Psoas muscle (tissue), 8 donors: ENCODE results near the gene WWOX. TPM values are rescaled to one million over a fixed set of nuclear protein-coding genes. Genes with fewer than 3 reads are reported as not detected.

ENCODE experiments used
- ATAC-seq, 4 donors: fragments of 200-7000 bp; cut with Tn5 transposase; one replicate each; pipeline ENCODE4 v1.9.1; 2020; ENCODE audit warnings: moderate library complexity in 3 of 4, mild to moderate bottlenecking in 2 of 4
- DNase-seq, 2 donors: peaks; one replicate each; pipeline ENCODE4 v3.0.0-alpha.2; 2020
- H3K27ac ChIP-seq: fragments of 200-600 bp; one replicate; pipeline ENCODE4 v1.8.0; 2022
- H3K27me3 ChIP-seq, 3 donors: fragments of 200-600 bp in 1 of 3; one replicate each; pipeline versions ENCODE4 v1.6.1 to v1.8.0; 2013 to 2022; ENCODE audit warnings: low read length in 2 of 3, mild to moderate bottlenecking in 2 of 3, moderate library complexity in 1 of 3; ENCODE audit not compliant: insufficient read depth in 3 of 3
- H3K36me3 ChIP-seq, 2 donors: fragments of 200-600 bp in 1 of 2; one replicate each; pipeline versions ENCODE4 v1.6.1 to v1.8.0; 2013 to 2022; ENCODE audit warnings: low read depth in 1 of 2, mild to moderate bottlenecking in 1 of 2, moderate library complexity in 1 of 2; ENCODE audit not compliant: insufficient read depth in 1 of 2
- H3K4me1 ChIP-seq: fragments of 200-600 bp; one replicate; pipeline ENCODE4 v1.8.0; 2022
- H3K4me3 ChIP-seq: fragments of 200-600 bp; one replicate; pipeline ENCODE4 v1.8.0; 2022; ENCODE audit warnings: mild to moderate bottlenecking
- H3K9me3 ChIP-seq: fragments of 200-600 bp; one replicate; pipeline ENCODE4 v1.8.0; 2022
- CTCF ChIP-seq: fragments of 200-600 bp; IDR thresholded peaks from one replicate; pipeline ENCODE4 v1.8.0; 2022; ENCODE audit warnings: antibody characterized with exemption
- WGBS, 3 donors: extraction: QIAGEN DNeasy Blood & Tissue Kit; methylation state at CpG; one replicate each; pipeline versions ENCODE4 v1.1.6 to v1.1.7; 2013; 5-methylcytosine and 5-hydroxymethylcytosine counted together
- intact Hi-C, 2 donors: fragments of 100-400 bp; cut with DNase I; formaldehyde crosslinking; loops; one replicate each; pipeline versions ENCODE4 v1.11.0 to v1.14.2; 2022
- polyA plus RNA-seq, 3 donors: library from polyadenylated mRNA; stranded (reverse); fragments of 200-250 nt; gene quantifications; one replicate each; pipeline ENCODE4 v1.2.3, GENCODE V29; 2013
- total RNA-seq, 4 donors: library from RNA; stranded (reverse); fragmentation: NEBNext Ultra II Directional in 2 of 4; extraction: Animal tissue kit (Norgen Biotek cat#: 25700) in 2 of 4; gene quantifications; one replicate each; pipeline versions ENCODE4 v1.2.1 to v1.2.4, GENCODE V29; 2021 to 2023
- donor health status: healthy with polysubstance abuse.
- donor health status: DM: no; HTN: no; CAD: no; lungs with moderate emphysema.
- donor health status: Bipolar disorder and iron deficiency.
- donor health status: healthy.
- donor health status: DM: yes; HTN: yes; CAD: no.
- donor health status: DM: no; HTN: no; CAD: no.
- donor health status: DM: no; HTN: no; CAD: no.
- donor health status: DM: yes; HTN: yes; CAD: no.

The WWOX gene
- total and polyA plus RNA-seq, 7 donors, result 3.1 to 6.6 (median 5.0) TPM

- Histone ChIP-seq H3K27ac (no peak overlapping the region), H3K36me3 (no peaks in the 10 kb centered on the region), H3K27me3 (no peaks in the 10 kb centered on the region), H3K4me3 (no peak overlapping the region), H3K4me1 (no peaks in the 10 kb centered on the region), H3K9me3 (no peaks in the 10 kb centered on the region)
- no peak for DNase-seq
- 83 to 85% (median 85%) methylated on average over 4 of the region's 4 CpGs for WGBS, 3 donors
- intact Hi-C loops, result no loop called here
- ATAC-seq, result no peak
- TF ChIP-seq CTCF, result no peak
Measured at GRCh38 chr16:78783570-78784079, 684.2 kb downstream of the WWOX start.

DNA sequence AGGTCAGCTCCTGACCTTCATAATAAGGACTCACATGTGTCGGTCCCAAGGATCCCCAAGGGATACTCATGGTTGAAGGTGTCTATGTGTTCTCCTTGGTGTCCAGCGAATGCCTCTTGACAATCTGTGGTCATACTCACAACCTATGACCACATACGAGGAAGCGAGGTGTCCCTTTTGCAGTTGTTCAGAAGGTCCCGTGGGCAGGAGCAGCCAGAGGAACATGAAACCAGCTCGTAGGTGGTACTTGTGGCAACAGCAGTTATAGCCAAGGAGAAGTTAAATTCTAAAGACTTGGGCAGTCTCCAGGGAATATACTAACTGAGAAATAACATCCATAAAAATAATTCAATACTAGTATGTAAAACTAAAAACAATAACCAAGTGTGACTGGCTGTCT is 685.3 kb downstream of the WWOX start:
- H3K9me3 ChIP-seq, result no peaks in the 10 kb centered on the region
- 85 to 90% (median 86%) methylated on average over 6 of the region's 6 CpGs for WGBS, 3 donors
- no peak overlapping the region for H3K27ac ChIP-seq
- no peaks in the 10 kb centered on the region for H3K27me3 ChIP-seq
- intact Hi-C loops, result no loop called here
- H3K4me1 ChIP-seq, result no peaks in the 10 kb centered on the region
- no peak for DNase-seq
- ATAC-seq, result no peak
- H3K36me3 ChIP-seq, result no peaks in the 10 kb centered on the region
- H3K4me3 ChIP-seq, result no peak overlapping the region
- no peak for TF ChIP-seq CTCF

DNA sequence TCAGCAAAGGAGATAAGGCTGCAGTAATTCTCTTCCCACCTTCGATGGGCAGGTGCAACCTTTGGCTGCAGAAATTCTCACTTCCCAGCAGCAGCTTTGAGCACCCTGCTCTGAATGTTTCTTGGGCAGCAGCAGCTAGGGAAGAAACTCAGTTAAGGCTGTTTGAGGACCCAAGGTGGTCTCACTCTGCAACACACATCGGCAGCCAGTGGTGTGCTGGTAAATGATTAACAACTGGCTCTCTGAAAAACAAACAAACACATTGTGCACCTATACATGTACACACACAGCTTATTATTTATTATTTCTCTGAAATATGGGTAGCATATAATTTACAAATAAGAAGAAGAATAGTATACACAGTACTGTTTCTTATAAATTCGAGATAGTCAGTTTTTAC is 685.8 kb downstream of the WWOX start:
- Histone ChIP-seq H3K9me3 (no peaks in the 10 kb centered on the region), H3K4me3 (no peak overlapping the region), H3K4me1 (no peaks in the 10 kb centered on the region), H3K36me3 (no peaks in the 10 kb centered on the region), H3K27ac (no peak overlapping the region), H3K27me3 (no peaks in the 10 kb centered on the region)
- no peak for TF ChIP-seq CTCF
- no peak for ATAC-seq
- WGBS, 3 donors, result 93 to 97% (median 97%) methylated on average over 3 of the region's 3 CpGs
- DNase-seq, result no peak
- intact Hi-C loops, result no loop called here

- Histone ChIP-seq H3K9me3 (no peaks in the 10 kb centered on the region), H3K27ac (no peak overlapping the region), H3K27me3 (no peaks in the 10 kb centered on the region), H3K4me3 (no peak overlapping the region), H3K4me1 (no peaks in the 10 kb centered on the region), H3K36me3 (no peaks in the 10 kb centered on the region)
- WGBS, 3 donors, result 64 to 80% (median 78%) methylated on average over 3 of the region's 3 CpGs
- ATAC-seq (no peak), DNase-seq (no peak)
- intact Hi-C loops, result no loop called here
- TF ChIP-seq CTCF, result no peak
Measured at GRCh38 chr16:78786635-78787034, 687.2 kb downstream of the WWOX start.

- H3K27ac ChIP-seq, result no peak overlapping the region
- no peak for ATAC-seq
- no peak for TF ChIP-seq CTCF
- intact Hi-C loops, result no loop called here
- no peaks in the 10 kb centered on the region for H3K36me3 ChIP-seq
- H3K27me3 ChIP-seq, result no peaks in the 10 kb centered on the region
- no peak overlapping the region for H3K4me3 ChIP-seq
- H3K4me1 ChIP-seq, result no peaks in the 10 kb centered on the region
- H3K9me3 ChIP-seq, result no peaks in the 10 kb centered on the region
- DNase-seq, result no peak
- 98 to 100% (median 100%) methylated on average over 2 of the region's 2 CpGs for WGBS, 3 donors
Measured at GRCh38 chr16:78788276-78788675, 688.8 kb downstream of the WWOX start.
